RWPE2 (cell line): Measurements from ENCODE around the gene RAP1GAP2.

Experiments
- ATAC-seq: fragments of 200-7000 bp; cut with Tn5 transposase; 3 replicates; pipeline ENCODE4 v1.9.1; 2021; ENCODE audit warnings: low read depth
- DNase-seq: peaks from one replicate; pipeline ENCODE4 v3.0.0-alpha.2; 2020; ENCODE audit warnings: low spot score
- H3K27ac ChIP-seq: fragments of 450-650 bp; 2 replicates; pipeline ENCODE4 v1.5.1; 2017; ENCODE audit warnings: mild to moderate bottlenecking; ENCODE audit not compliant: poor library complexity, severe bottlenecking
- H3K27me3 ChIP-seq: fragments of 250-450 bp; sonication (Bioruptor Pico); 2 replicates; pipeline ENCODE4 v1.5.1; 2021; ENCODE audit warnings: mild to moderate bottlenecking, moderate library complexity; ENCODE audit not compliant: insufficient read depth, poor library complexity, severe bottlenecking
- H3K36me3 ChIP-seq: fragments of 250-450 bp; sonication (Bioruptor Pico); 2 replicates; pipeline ENCODE4 v1.5.1; 2020; ENCODE audit warnings: low read depth, mild to moderate bottlenecking, moderate library complexity
- H3K4me1 ChIP-seq: fragments of 250-450 bp; sonication (Bioruptor Pico); 2 replicates; pipeline ENCODE4 v1.5.1; 2021; ENCODE audit warnings: mild to moderate bottlenecking, moderate library complexity; ENCODE audit not compliant: insufficient read depth, poor library complexity, severe bottlenecking
- H3K4me3 ChIP-seq: fragments of 250-450 bp; sonication (Bioruptor Pico); 2 replicates; pipeline ENCODE4 v1.5.1; 2021; ENCODE audit warnings: mild to moderate bottlenecking, moderate library complexity; ENCODE audit not compliant: severe bottlenecking
- H3K9me3 ChIP-seq: fragments of 250-450 bp; sonication (Bioruptor Pico); 2 replicates; pipeline ENCODE4 v1.5.1; 2021; ENCODE audit warnings: mild to moderate bottlenecking, moderate library complexity; ENCODE audit not compliant: severe bottlenecking
- CTCF ChIP-seq: fragments of 450-650 bp; IDR thresholded peaks from one replicate; pipeline ENCODE4 v1.5.1; 2017; ENCODE audit warnings: mild to moderate bottlenecking, moderate library complexity; ENCODE audit not compliant: poor library complexity, severe bottlenecking

The RAP1GAP2 gene

GRCh38 chr17:3012926-3013581, 216.8 kb downstream of the RAP1GAP2 start:
- ATAC-seq: peak; percentile 91
- Histone ChIP-seq H3K9me3 (no peaks in the 10 kb centered on the region), H3K4me1 (no peaks in the 10 kb centered on the region), H3K36me3 (peaks cover 62% of the 10 kb centered on the region), H3K27me3 (no peaks in the 10 kb centered on the region), H3K4me3 (no peak overlapping the region), H3K27ac (no peak overlapping the region)
- peak; percentile 69 for TF ChIP-seq CTCF
- no peak for DNase-seq

- Histone ChIP-seq H3K4me3 (no peak overlapping the region), H3K9me3 (no peaks in the 10 kb centered on the region), H3K4me1 (no peaks in the 10 kb centered on the region), H3K27ac (no peak overlapping the region), H3K27me3 (no peaks in the 10 kb centered on the region), H3K36me3 (peaks cover 66% of the 10 kb centered on the region)
- ATAC-seq: no peak
- no peak for DNase-seq
- TF ChIP-seq CTCF: no peak
Measured at GRCh38 chr17:3015890-3016289, 219.7 kb downstream of the RAP1GAP2 start.

GRCh38 chr17:3017936-3018335, 221.7 kb downstream of the RAP1GAP2 start:
- TF ChIP-seq CTCF: no peak
- Histone ChIP-seq H3K36me3 (peaks cover 80% of the 10 kb centered on the region), H3K27me3 (no peaks in the 10 kb centered on the region), H3K4me1 (no peaks in the 10 kb centered on the region), H3K9me3 (no peaks in the 10 kb centered on the region), H3K27ac (no peak overlapping the region), H3K4me3 (no peak overlapping the region)
- DNase-seq (no peak), ATAC-seq (no peak)

GRCh38 chr17:3019761-3020160, 223.5 kb downstream of the RAP1GAP2 start:
- H3K36me3 ChIP-seq: peaks cover 81% of the 10 kb centered on the region
- TF ChIP-seq CTCF: no peak
- no peak overlapping the region for H3K27ac ChIP-seq
- H3K9me3 ChIP-seq: no peaks in the 10 kb centered on the region
- H3K4me3 ChIP-seq: no peak overlapping the region
- H3K27me3 ChIP-seq: no peaks in the 10 kb centered on the region
- H3K4me1 ChIP-seq: no peaks in the 10 kb centered on the region
- ATAC-seq: no peak
- DNase-seq: no peak

GRCh38 chr17:3020381-3020780, 224.1 kb downstream of the RAP1GAP2 start:
- Histone ChIP-seq H3K9me3 (no peaks in the 10 kb centered on the region), H3K4me3 (no peak overlapping the region), H3K36me3 (peaks cover 80% of the 10 kb centered on the region), H3K27me3 (no peaks in the 10 kb centered on the region), H3K27ac (no peak overlapping the region), H3K4me1 (no peaks in the 10 kb centered on the region)
- ATAC-seq (no peak), DNase-seq (peak; percentile 20)
- no peak for TF ChIP-seq CTCF
